AG09319 (cell line): ENCODE measurements around the gene HNRNPF.

Source experiments
- DNase-seq: peaks from one replicate; pipeline ENCODE4 v3.0.0-alpha.2; 2010; ENCODE audit warnings: low read depth; ENCODE audit errors: extremely low read depth
- TF ChIP-seq, protein P1 (sequence below): IDR thresholded peaks from 2 replicates; pipeline ENCODE4 v1.5.1; 2011; ENCODE audit warnings: low read depth, mild to moderate bottlenecking, inconsistent platforms, low read length, moderate library complexity

HNRNPF gene

DNA sequence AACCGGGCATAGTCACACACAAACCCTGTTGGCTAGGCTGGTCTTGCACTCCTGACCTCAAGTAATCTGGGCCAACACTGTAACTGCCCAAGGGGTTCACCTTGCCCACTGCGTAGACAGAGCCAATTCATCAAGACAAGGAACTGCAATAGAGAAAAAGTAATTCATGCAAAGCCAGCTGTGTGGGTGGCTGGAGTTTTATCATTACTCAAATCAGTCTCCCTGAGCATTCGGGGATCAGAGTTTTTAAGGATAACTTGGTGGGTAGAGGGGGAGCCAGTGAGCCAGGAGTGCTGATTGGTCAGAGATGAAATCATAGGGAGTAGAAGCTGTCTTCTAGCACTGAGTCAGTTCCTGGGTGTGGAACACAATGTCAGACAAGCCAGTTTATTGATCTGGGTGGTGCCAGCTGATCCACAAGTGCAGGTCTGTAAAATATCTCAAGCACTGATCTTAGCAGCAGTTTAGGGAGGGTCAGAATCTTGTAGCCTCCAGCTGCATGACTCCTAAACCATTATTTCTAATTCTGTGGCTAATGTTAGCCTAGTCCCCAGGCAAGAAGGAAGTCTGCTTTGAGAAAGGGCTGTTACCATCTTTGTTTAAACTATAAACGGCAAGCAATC is 53.1 kb downstream of the HNRNPF start:
- TF ChIP-seq, protein P1, sequence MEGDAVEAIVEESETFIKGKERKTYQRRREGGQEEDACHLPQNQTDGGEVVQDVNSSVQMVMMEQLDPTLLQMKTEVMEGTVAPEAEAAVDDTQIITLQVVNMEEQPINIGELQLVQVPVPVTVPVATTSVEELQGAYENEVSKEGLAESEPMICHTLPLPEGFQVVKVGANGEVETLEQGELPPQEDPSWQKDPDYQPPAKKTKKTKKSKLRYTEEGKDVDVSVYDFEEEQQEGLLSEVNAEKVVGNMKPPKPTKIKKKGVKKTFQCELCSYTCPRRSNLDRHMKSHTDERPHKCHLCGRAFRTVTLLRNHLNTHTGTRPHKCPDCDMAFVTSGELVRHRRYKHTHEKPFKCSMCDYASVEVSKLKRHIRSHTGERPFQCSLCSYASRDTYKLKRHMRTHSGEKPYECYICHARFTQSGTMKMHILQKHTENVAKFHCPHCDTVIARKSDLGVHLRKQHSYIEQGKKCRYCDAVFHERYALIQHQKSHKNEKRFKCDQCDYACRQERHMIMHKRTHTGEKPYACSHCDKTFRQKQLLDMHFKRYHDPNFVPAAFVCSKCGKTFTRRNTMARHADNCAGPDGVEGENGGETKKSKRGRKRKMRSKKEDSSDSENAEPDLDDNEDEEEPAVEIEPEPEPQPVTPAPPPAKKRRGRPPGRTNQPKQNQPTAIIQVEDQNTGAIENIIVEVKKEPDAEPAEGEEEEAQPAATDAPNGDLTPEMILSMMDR, result no peak
- DNase-seq, result no peak

DNA sequence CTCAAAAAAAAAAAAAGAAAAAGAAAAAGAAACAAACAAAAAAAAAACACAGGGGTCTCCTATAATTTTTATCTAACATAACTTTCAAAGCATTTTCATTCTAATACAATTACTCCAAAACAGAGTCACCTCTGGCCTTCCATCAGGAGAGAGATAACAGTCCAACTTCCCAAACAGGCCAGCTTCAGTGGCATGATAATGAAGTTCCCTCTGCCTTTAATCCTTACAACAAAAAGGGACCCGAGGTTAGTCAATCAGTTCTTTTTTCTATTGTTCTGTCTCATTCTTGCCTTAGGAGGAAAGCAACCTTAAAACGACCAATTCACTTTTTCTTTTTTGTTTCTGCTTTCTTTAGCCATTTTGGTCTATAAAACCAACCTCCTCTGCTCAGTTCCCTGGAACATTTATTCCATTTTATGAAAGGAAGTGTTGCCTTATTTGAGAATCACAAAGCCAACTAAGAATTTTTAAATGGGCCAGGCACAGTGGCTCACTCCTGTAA is 54.1 kb downstream of the HNRNPF start:
- no peak for DNase-seq

DNA sequence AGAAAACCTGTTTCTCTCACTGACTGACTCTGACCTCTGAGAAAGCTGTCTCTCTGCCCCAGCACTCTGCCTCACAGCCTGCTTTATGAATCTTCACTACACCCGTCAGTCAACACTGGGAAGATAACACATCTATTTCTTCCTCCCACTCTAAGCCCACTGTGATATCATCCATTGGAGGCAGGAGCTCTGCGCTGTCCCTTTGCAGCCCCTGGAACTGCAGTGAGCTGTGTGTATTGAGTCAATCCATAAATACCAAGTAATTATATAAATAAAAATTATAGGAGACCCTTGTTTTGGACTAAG is 54.7 kb downstream of the HNRNPF start:
- DNase-seq, result no peak

More for the DNA sequence above, 54.1 kb downstream of the HNRNPF start:
- TF ChIP-seq, protein P1, result no peak

DNA sequence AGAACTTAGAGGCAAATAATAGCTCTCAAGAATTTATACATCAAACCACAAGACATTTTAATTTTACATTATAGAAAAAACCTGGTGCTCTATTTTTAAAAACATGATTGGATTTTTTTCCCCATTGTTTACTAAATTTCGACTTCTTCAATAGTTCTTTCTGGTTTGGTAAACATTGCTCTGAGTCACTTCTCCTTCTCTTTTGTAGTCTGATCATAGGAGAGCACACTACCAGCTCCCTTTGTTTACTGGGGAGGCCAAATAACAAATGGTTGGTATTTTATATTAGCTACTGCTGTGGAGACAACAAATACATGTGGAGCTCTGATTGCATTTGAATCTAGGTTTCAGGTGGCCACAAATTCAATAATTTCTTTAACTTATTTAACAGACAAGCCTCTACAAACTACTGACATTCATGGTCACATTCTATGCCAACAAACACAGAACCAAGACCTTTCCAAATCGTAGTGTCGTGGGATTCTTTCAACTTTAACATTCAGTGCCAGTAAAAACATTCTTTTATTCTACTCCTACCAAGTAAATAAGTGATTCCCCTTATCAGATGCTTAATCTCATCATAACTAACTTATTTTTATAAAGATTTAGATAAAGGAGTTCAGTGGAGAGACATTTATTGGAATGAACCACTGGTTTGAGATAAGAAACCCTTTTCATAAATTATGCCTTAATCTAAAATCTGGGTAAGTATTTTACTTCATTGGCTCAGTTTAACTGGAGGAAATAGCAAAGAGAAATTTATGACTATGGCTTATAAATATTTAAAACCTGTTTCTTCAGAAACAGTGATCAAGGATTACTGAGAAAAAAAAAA is 55.3 kb downstream of the HNRNPF start:
- TF ChIP-seq, protein P1, result no peak

More for the DNA sequence above, 54.7 kb downstream of the HNRNPF start:
- TF ChIP-seq, protein P1, result no peak

DNA sequence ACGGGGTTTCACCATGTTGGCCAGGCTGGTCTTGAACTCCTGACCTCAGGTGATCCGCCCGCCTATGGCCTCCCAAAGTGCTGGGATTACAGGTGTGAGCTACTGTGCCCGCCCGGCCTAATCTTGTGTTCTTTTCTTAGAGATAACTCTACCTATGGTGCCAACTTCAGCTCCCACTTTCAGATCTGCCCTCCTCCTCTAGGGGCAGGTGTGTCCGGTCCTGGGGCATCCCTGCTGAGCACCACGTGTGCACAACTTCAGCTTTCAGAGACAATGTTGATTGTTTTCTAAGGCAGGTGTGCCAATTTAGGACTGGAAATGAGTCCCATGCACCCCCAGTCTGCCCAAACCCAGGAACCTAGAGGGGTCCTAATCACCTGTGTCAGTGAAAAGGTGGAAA is 56.0 kb downstream of the HNRNPF start:
- TF ChIP-seq, protein P1, result no peak
- no peak for DNase-seq

More for the DNA sequence above, 55.3 kb downstream of the HNRNPF start:
- DNase-seq, result no peak

DNA sequence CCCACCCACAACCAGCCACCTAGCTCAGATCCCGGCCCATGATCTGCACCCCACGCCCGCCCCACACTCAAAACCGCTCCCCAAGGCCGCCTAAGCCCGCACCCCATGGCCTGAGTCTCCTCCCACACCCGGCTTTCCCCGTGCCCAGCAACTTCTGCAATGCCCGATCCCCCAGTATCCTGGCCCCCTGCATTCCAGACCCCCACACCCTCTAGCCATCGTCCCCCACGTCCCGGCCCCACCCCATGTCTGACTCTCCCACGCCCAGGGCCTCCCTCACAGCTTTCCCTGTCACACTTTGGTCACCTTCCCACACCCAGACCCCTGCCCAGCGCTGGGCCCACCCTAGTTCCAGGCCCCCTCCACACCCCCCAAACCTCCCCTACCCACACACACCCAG is 57.7 kb downstream of the HNRNPF start:
- DNase-seq, result no peak
- TF ChIP-seq, protein P1, result no peak

DNA sequence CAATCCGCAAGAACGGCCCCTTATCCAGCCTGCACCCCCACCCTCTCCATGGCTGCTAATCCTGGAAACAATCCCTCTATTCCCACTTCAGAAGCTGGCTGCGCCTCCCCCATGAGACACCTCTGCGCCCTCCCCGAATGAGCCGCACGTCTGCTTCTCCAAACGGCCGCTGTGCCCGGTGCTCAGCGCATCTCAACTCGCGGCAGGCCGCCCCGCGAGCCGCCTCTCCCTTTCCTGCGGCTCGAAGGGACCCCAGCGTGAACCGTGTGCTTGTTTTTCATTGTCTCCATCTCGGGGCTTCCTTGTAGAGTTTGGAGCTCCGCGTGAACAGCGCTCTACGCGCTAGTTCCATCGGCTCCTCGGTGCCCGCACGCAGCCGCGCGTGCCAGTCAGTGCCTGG is 58.3 kb downstream of the HNRNPF start:
- DNase-seq, result no peak
- TF ChIP-seq, protein P1, result no peak
